GM21360 (cell line): ENCODE results near the gene EDARADD.
A peak's percentile ranks its signal among the peaks of the same experiment; 100 is the strongest.

Experiments used
- ATAC-seq: cut with Tn5 transposase; IDR thresholded peaks from one replicate; pipeline ENCODE4 v1.9.1; 2021; ENCODE audit warnings: mild to moderate bottlenecking, moderate library complexity; ENCODE audit not compliant: unreplicated experiment

Gene EDARADD

GRCh38 chr1:236509647-236510401 lies 115.7 kb downstream of the EDARADD start:
- ATAC-seq, result no peak

GRCh38 chr1:236511735-236512418 lies 117.8 kb downstream of the EDARADD start:
- no peak for ATAC-seq

- no peak for ATAC-seq
Observed at GRCh38 chr1:236514703-236515442, 120.8 kb downstream of the EDARADD start.

DNA sequence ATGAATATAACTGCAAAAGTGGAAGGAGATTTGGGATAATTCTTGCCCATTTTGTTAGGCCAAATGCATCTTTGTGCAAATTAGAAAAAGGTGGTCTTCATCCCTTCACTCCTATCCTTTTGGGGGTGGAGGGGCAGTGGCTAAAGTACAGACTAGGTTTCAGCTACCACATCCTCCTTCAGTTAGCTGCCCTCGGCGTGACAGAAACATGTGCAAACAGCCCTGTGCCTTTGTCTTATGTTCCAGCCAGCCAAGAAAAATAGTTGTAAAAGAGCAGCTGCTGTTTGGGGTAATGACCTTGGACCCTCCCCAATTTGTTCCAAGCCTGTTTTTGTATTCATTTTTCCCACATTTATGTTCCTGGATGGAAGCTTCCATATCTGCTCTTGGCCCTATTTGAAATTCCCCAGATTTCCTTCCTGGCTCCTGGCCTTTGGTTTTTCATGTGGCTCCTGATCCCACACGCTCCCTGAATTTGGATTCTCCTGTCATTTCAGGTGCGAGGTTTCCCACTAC lies 121.4 kb downstream of the EDARADD start:
- no peak for ATAC-seq

- ATAC-seq, result no peak
Observed at GRCh38 chr1:236516929-236517704, 123.0 kb downstream of the EDARADD start.

DNA sequence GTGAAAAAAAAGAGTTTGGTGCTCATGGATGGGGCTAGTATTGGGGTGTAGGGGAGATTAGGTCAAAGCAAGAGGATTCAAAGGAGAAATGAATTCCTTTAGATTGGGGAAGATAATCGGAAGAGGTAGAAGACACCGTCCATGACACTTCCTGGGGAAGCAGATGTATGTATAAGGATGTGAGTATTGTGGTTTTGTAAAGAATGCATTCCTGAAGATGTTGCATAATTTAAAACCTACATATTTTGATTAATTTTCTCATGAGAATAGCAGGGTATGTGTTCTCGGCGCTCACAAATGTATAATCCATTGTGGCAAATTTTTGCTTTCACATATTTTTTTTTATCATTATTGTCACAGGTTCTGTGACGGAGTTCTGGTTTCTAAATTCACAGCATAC lies 124.2 kb downstream of the EDARADD start:
- no peak for ATAC-seq

- no peak for ATAC-seq
Observed at GRCh38 chr1:236520445-236521005, 126.4 kb downstream of the EDARADD start.

DNA sequence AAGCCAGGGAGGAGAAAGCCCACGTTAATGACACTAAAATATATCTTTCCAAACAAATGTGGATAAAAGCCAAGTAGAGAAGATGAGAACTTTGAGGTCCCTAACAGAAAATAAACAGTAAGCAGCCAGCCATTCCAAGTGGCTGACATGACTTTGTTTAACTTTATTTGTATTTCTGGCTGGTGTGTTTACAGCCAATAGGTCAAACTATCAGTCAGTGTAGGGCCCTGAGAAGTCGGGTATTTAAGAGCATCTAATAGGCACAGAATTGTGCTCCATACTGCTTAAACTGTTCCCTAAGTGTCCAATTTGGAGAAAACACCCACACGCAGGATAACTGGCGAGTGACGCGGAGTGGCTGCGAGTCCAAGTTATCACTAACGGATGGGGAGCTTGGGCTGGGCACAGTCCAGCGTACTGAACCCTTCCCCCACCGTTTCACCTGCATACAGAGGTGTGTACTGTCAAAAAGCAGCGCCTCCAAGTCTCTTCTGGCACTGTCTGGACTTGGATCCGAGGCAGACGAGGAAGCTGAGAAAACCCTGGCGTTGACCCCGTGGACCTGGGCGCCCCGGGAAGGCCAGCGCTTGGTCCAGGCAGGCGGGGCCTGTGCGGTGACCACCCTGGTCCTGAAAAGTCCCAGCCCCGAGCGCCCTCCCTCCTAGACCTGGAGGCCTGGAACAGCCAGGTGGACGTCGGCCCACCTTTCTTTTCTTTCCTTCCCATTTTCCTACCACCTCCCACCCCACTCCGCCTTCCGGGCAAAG lies 129.0 kb downstream of the EDARADD start:
- no peak for ATAC-seq

- peak; percentile 60 for ATAC-seq
Observed at GRCh38 chr1:236523704-236524141, 129.6 kb downstream of the EDARADD start, which contains the start of gene LGALS8. TSS of gene LGALS8 (plus strand) at chr1:236523982. CDS start at chr1:236526071, 2,089 bp downstream.

GRCh38 chr1:236524142-236524894 lies 130.2 kb downstream of the EDARADD start:
- ATAC-seq, result peak; percentile 88

GRCh38 chr1:236524895-236525184 lies 130.8 kb downstream of the EDARADD start:
- no peak for ATAC-seq

GRCh38 chr1:236526079-236526478 lies 132.0 kb downstream of the EDARADD start:
- no peak for ATAC-seq

DNA sequence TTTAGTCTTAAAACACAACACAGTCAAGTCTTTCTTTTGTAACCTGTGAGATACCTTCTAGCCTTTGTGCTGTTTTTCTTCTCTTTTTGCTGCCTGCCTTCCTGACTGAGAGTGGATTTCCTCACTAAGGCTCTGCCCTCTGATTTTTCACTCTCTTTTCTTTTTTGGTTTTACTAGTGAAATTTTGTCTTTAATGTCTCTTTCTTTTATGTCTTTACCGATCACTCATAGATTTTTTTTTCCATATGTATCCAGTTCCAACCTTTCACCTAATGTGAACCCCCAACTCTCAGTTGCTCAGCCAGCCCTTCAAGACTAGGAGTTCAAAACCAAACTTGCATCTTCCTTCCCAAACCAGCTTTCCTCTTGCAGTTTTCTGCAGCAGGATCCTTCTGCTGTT lies 136.2 kb downstream of the EDARADD start:
- ATAC-seq, result no peak

GRCh38 chr1:236530959-236531358 lies 136.9 kb downstream of the EDARADD start:
- ATAC-seq, result no peak

GRCh38 chr1:236532850-236533249 lies 138.8 kb downstream of the EDARADD start:
- ATAC-seq, result no peak

DNA sequence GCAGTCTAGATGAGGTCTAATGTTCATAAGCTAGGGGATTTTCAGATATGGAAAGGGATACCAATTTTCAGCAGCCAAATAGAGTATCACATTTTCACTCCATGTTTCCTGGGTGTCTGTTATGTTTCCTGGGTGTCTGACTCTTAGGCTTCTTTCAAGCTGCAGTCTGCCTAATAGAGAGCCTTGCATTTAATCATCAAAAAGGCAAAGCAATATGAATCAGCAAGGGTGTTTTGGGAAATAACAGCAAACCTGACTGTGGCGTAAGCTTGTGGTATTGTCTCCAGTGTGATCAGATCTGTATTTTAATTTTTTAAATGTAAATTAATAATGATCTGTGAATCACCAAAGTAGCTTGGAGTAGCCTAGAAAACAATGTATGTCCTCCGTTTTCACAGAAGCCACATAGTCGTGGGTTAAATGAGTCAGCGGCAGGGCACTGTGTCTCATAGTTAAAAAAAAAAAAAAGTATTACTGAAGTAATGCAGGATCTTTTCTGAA lies 140.1 kb downstream of the EDARADD start:
- ATAC-seq, result no peak
